Measurements from ENCODE around the gene FOXP1. TPM values are rescaled to one million over a fixed set of nuclear protein-coding genes. Genes with fewer than 3 reads are reported as not detected.

Gene FOXP1
- total and polyA plus RNA-seq, 2 of the 13 experiments (the other 11 are each of a cell fraction or from before 2014, with no cell fraction given), result 40.4 to 59.0 TPM

- no peak for TF ChIP-seq ZNF567 (CRISPR knock-in tag; IDR thresholded peaks at IDR 0.05; ENCODE audit: borderline replicate concordance)
- TF ChIP-seq RFX3 (CRISPR knock-in tag; IDR thresholded peaks at IDR 0.05), result no peak
- TF ChIP-seq RARG (CRISPR knock-in tag; IDR thresholded peaks at IDR 0.05; ENCODE audit: low read depth), result no peak
- TF ChIP-seq ZSCAN9 (CRISPR knock-in tag; IDR thresholded peaks at IDR 0.05; ENCODE audit: borderline replicate concordance), result no peak
- TF ChIP-seq SMARCC2 (IDR thresholded peaks at IDR 0.05), result no peak
- no peak for TF ChIP-seq ZNF121 (CRISPR knock-in tag; IDR thresholded peaks at IDR 0.05)
- TF ChIP-seq TCF12 (IDR thresholded peaks at IDR 0.05), result no peak
- no peak for TF ChIP-seq TCF12 (CRISPR knock-in tag; IDR thresholded peaks at IDR 0.05)
- TF ChIP-seq ZNF432 (CRISPR knock-in tag; IDR thresholded peaks at IDR 0.05; ENCODE audit: borderline replicate concordance), result no peak
- TF ChIP-seq NCOA5 (CRISPR knock-in tag; IDR thresholded peaks at IDR 0.05), result no peak
- no peak for TF ChIP-seq ZBTB3 (CRISPR knock-in tag; IDR thresholded peaks at IDR 0.05; ENCODE audit: borderline replicate concordance, low read depth)
- no peak for TF ChIP-seq ZNF552 (CRISPR knock-in tag; IDR thresholded peaks at IDR 0.05; ENCODE audit: borderline replicate concordance)
- no peak for TF ChIP-seq STAT6 (CRISPR knock-in tag; IDR thresholded peaks at IDR 0.05; ENCODE audit: borderline replicate concordance)
- TF ChIP-seq ZNF841 (CRISPR knock-in tag; IDR thresholded peaks at IDR 0.05; ENCODE audit: borderline replicate concordance), result no peak
- TF ChIP-seq HOXA9 (CRISPR knock-in tag; IDR thresholded peaks at IDR 0.05; ENCODE audit: borderline replicate concordance), result no peak
- TF ChIP-seq, protein P1, sequence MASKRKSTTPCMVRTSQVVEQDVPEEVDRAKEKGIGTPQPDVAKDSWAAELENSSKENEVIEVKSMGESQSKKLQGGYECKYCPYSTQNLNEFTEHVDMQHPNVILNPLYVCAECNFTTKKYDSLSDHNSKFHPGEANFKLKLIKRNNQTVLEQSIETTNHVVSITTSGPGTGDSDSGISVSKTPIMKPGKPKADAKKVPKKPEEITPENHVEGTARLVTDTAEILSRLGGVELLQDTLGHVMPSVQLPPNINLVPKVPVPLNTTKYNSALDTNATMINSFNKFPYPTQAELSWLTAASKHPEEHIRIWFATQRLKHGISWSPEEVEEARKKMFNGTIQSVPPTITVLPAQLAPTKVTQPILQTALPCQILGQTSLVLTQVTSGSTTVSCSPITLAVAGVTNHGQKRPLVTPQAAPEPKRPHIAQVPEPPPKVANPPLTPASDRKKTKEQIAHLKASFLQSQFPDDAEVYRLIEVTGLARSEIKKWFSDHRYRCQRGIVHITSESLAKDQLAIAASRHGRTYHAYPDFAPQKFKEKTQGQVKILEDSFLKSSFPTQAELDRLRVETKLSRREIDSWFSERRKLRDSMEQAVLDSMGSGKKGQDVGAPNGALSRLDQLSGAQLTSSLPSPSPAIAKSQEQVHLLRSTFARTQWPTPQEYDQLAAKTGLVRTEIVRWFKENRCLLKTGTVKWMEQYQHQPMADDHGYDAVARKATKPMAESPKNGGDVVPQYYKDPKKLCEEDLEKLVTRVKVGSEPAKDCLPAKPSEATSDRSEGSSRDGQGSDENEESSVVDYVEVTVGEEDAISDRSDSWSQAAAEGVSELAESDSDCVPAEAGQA (IDR thresholded peaks at IDR 0.05; ENCODE audit: low read depth), result no peak; the same call in 1 of the 2 replicates
- TF ChIP-seq, protein P1 (CRISPR knock-in tag; IDR thresholded peaks at IDR 0.05; ENCODE audit: borderline replicate concordance), result no peak
- no peak for TF ChIP-seq ZNF782 (CRISPR knock-in tag; IDR thresholded peaks at IDR 0.05; ENCODE audit: borderline replicate concordance)
- TF ChIP-seq ZNF501 (CRISPR knock-in tag; IDR thresholded peaks at IDR 0.05), result no peak
- TF ChIP-seq ZNF576 (CRISPR knock-in tag; IDR thresholded peaks at IDR 0.05), result no peak
- TF ChIP-seq ZNF564 (CRISPR knock-in tag; IDR thresholded peaks at IDR 0.05), result no peak
- TF ChIP-seq DNMT3B (CRISPR knock-in tag; conservative IDR thresholded peaks at IDR 0.05), result no peak
- TF ChIP-seq, protein P2, sequence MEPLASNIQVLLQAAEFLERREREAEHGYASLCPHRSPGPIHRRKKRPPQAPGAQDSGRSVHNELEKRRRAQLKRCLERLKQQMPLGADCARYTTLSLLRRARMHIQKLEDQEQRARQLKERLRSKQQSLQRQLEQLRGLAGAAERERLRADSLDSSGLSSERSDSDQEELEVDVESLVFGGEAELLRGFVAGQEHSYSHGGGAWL (CRISPR knock-in tag; IDR thresholded peaks at IDR 0.05), result no peak
Observed at GRCh38 chr3:71579935-71580406, 3.6 kb downstream of the FOXP1 start (continued).
